ENCODE measurements around the gene IFI27L1.

IFI27L1 gene

GRCh38 chr14:94058128-94058673 lies 22.9 kb upstream of the IFI27L1 start:
- Histone ChIP-seq H3F3A (ENCODE audit: insufficient read depth, low read length) (peaks cover 14% of the 10 kb centered on the region), H4K20me1 (ENCODE audit: insufficient read depth, low read length) (no peaks in the 10 kb centered on the region), H3K4me2 (ENCODE audit: low read depth, low read length) (no peak overlapping the region), H3K27me3 (replicated peaks; ENCODE audit: insufficient read depth, low read length) (no peaks in the 10 kb centered on the region), H2AFZ (ENCODE audit: low read length) (no peak overlapping the region), H3K9me2 (replicated peaks; ENCODE audit: insufficient read depth, low read length) (no peaks in the 10 kb centered on the region), H3K27ac (ENCODE audit: low read length) (peak overlapping the region; percentile 66; the same call in 1 of the 2 replicates), H3K36me3 (replicated peaks; ENCODE audit: insufficient read depth, low read length) (no peaks in the 10 kb centered on the region; the same call in 1 of the 2 replicates), H3K4me3 (ENCODE audit: low read length) (no peak overlapping the region), H3K79me2 (ENCODE audit: low read length) (peaks cover 62% of the 10 kb centered on the region), H3K4me1 (ENCODE audit: low read length) (peaks cover 29% of the 10 kb centered on the region), H3K9ac (ENCODE audit: low read length) (no peak overlapping the region), H3K9me3 (replicated peaks; ENCODE audit: insufficient read depth, low read length) (no peaks in the 10 kb centered on the region)
- no peak for DNase-seq
- TF ChIP-seq EZH2phosphoT487 (IDR thresholded peaks at IDR 0.05; ENCODE audit: low read length): no peak
- no peak for TF ChIP-seq EZH2 (optimal IDR thresholded peaks at IDR 0.05; ENCODE audit: low read depth, low read length)
- no peak for TF ChIP-seq CTCF (IDR thresholded peaks at IDR 0.05; ENCODE audit: low read length)

DNA sequence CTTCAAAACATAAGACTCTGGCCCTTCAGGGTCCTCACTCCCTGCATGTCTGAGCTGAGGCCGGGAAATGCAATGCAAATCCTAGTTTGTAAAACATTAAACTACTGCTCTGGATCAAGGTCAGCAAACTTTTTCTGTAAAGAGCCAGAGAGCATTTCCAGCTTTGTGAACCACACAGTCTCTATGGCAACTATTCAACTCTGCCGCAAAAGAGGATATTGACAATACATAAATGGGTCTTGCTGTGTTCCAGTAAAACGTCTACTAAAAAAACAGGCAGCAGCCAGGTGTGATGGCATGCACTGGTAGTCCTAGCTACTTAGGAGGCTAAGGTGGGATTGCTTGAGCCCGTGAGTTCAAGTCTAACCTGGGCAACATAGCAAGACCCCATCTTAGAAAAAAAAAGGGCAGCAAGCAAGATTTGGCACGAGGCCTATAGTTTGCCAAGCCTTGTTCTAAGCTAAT lies 22.4 kb upstream of the IFI27L1 start:
- Histone ChIP-seq H3K9me3 (replicated peaks; ENCODE audit: insufficient read depth, low read length) (no peaks in the 10 kb centered on the region), H3K4me1 (ENCODE audit: low read length) (peaks cover 29% of the 10 kb centered on the region), H3K27me3 (replicated peaks; ENCODE audit: insufficient read depth, low read length) (no peaks in the 10 kb centered on the region), H2AFZ (ENCODE audit: low read length) (no peak overlapping the region), H3K79me2 (ENCODE audit: low read length) (peaks cover 66% of the 10 kb centered on the region), H3K36me3 (replicated peaks; ENCODE audit: insufficient read depth, low read length) (no peaks in the 10 kb centered on the region; the same call in 1 of the 2 replicates), H3K4me3 (ENCODE audit: low read length) (no peak overlapping the region), H3F3A (ENCODE audit: insufficient read depth, low read length) (peaks cover 14% of the 10 kb centered on the region), H4K20me1 (ENCODE audit: insufficient read depth, low read length) (no peaks in the 10 kb centered on the region), H3K9ac (ENCODE audit: low read length) (no peak overlapping the region), H3K4me2 (ENCODE audit: low read depth, low read length) (no peak overlapping the region), H3K9me2 (replicated peaks; ENCODE audit: insufficient read depth, low read length) (no peaks in the 10 kb centered on the region), H3K27ac (ENCODE audit: low read length) (peak overlapping the region; percentile 21; the same call in 1 of the 2 replicates)
- TF ChIP-seq EZH2 (optimal IDR thresholded peaks at IDR 0.05; ENCODE audit: low read depth, low read length) (no peak), CTCF (IDR thresholded peaks at IDR 0.05; ENCODE audit: low read length) (no peak), EZH2phosphoT487 (IDR thresholded peaks at IDR 0.05; ENCODE audit: low read length) (no peak)
- DNase-seq: no peak

GRCh38 chr14:94059998-94060397 lies 21.1 kb upstream of the IFI27L1 start:
- TF ChIP-seq EZH2 (optimal IDR thresholded peaks at IDR 0.05; ENCODE audit: low read depth, low read length) (no peak), EZH2phosphoT487 (IDR thresholded peaks at IDR 0.05; ENCODE audit: low read length) (no peak), CTCF (IDR thresholded peaks at IDR 0.05; ENCODE audit: low read length) (no peak)
- Histone ChIP-seq H3K9me3 (replicated peaks; ENCODE audit: insufficient read depth, low read length) (no peaks in the 10 kb centered on the region), H3K27ac (ENCODE audit: low read length) (no peak overlapping the region), H2AFZ (ENCODE audit: low read length) (no peak overlapping the region), H3K27me3 (replicated peaks; ENCODE audit: insufficient read depth, low read length) (no peaks in the 10 kb centered on the region), H3K4me2 (ENCODE audit: low read depth, low read length) (no peak overlapping the region), H3K4me3 (ENCODE audit: low read length) (no peak overlapping the region), H4K20me1 (ENCODE audit: insufficient read depth, low read length) (no peaks in the 10 kb centered on the region), H3K9ac (ENCODE audit: low read length) (no peak overlapping the region), H3K4me1 (ENCODE audit: low read length) (peaks cover 29% of the 10 kb centered on the region), H3F3A (ENCODE audit: insufficient read depth, low read length) (peaks cover 14% of the 10 kb centered on the region), H3K79me2 (ENCODE audit: low read length) (peaks cover 78% of the 10 kb centered on the region), H3K36me3 (replicated peaks; ENCODE audit: insufficient read depth, low read length) (no peaks in the 10 kb centered on the region; the same call in 1 of the 2 replicates), H3K9me2 (replicated peaks; ENCODE audit: insufficient read depth, low read length) (no peaks in the 10 kb centered on the region)
- no peak for DNase-seq

Measured in MM.1S (cell line).